Pancreas (tissue), 10 donors: Measurements from ENCODE around the gene BAZ1A. TPM values are rescaled to one million over a fixed set of nuclear protein-coding genes. Genes with fewer than 3 reads are reported as not detected.

ENCODE experiments used
- ATAC-seq, 4 donors: fragments of 200-7000 bp; cut with Tn5 transposase; one replicate each; pipeline versions ENCODE4 v1.8.0 to v1.9.1; 2020; ENCODE audit warnings: mild to moderate bottlenecking in 4 of 4, moderate library complexity in 4 of 4
- DNase-seq, 6 donors: peaks; one replicate each; pipeline ENCODE4 v3.0.0-alpha.2; 2020
- FAIRE-seq: peaks from 2 replicates; lab custom pipeline; 2012; peaks lifted over from hg19 to GRCh38; lab: Jason Lieb, UNC
- H3K27ac ChIP-seq, 4 donors: fragments of 200-600 bp; sonication (generic); 1 replicate in 3 of 4; 2 replicates in 1 of 4; pipeline versions ENCODE4 v1.5.0 to v1.8.0; 2020
- H3K27me3 ChIP-seq, 4 donors: fragments of 200-600 bp; one replicate each; pipeline ENCODE4 v1.8.0; 2021
- H3K36me3 ChIP-seq, 3 donors: fragments of 200-600 bp; sonication (generic) in 1 of 3; one replicate each; pipeline versions ENCODE4 v1.5.0 to v1.8.0; 2020 to 2021
- H3K4me1 ChIP-seq, 3 donors: fragments of 200-600 bp; one replicate each; pipeline ENCODE4 v1.8.0; 2021
- H3K4me3 ChIP-seq, 4 donors: fragments of 200-600 bp; sonication (generic) in 2 of 4; one replicate each; pipeline versions ENCODE4 v1.5.0 to v1.8.0; 2020 to 2021
- H3K9me3 ChIP-seq, 4 donors: fragments of 200-600 bp; one replicate each; pipeline ENCODE4 v1.8.0; 2021
- WGBS, 2 donors: extraction: QIAGEN DNeasy Blood & Tissue Kit; methylation state at CpG; one replicate each; pipeline ENCODE4 v1.1.7; 2013; 5-methylcytosine and 5-hydroxymethylcytosine counted together
- intact Hi-C, 3 donors: fragments of 100-400 bp; cut with DNase I; formaldehyde crosslinking; loops; one replicate each; pipeline versions ENCODE4 v1.11.1 to v1.14.2; 2022
- polyA plus RNA-seq, 2 donors: library from polyadenylated mRNA; stranded (reverse); fragments of 200-250 nt; gene quantifications; one replicate each; pipeline ENCODE4 v1.2.3, GENCODE V29; 2013
- total RNA-seq, 6 donors: library from RNA; stranded (reverse); fragmentation: NEBNext Ultra II Directional in 4 of 6; extraction: Animal tissue kit (Norgen Biotek cat#: 25700) in 4 of 6; gene quantifications; one replicate each; pipeline versions ENCODE4 v1.2.1 to v1.2.4, GENCODE V29; 2021 to 2023
- TF ChIP-seq, protein P1 (sequence below), 4 donors: fragments of 200-600 bp; sonication (generic) in 3 of 4; IDR thresholded peaks; one replicate each; pipeline versions ENCODE4 v1.5.0 to v1.8.0; 2021; ENCODE audit warnings: antibody characterized with exemption in 4 of 4
- donor health status: healthy with polysubstance abuse.
- donor health status: DM: no; HTN: no; CAD: no; lungs with moderate emphysema.
- donor health status: DM: no; HTN: no; CAD: no.
- donor health status: control.
- donor health status: control.
- donor health status: Bipolar disorder and iron deficiency.
- donor health status: DM: yes; HTN: yes; CAD: no.
- donor health status: DM: no; HTN: no; CAD: no.
- donor health status: DM: no; HTN: no; CAD: no.
- donor health status: DM: yes; HTN: yes; CAD: no.

BAZ1A gene
- total and polyA plus RNA-seq, 8 donors: 5.6 to 12.1 (median 7.2) TPM

DNA sequence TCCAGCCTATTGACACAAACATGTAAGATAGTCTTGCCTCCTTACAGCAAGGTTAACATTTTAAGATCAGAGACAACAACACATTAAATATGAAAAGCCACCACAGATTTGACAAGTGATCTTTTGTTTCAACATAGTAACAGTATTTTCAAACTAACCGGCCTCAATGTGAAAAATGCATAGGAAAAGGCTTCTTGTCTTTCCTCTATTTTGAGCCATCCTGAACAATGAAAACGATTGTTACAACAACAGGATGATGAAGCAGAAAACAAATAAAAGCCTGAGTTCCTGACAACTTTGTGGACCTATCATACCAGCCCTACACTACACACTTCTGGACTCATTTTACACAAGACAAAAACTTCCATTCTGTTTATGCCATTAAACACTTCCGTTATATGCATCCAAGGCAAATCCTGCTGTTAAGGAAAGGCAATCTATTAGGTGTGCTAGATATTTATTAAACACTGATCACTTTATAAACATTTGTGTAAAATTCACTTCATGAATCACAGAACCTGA lies 37.3 kb downstream of the BAZ1A start:
- 60 to 69% methylated on average over 3 of the region's 3 CpGs for WGBS, 2 donors
- FAIRE-seq (no peak), DNase-seq (no peak), ATAC-seq (no peak)
- TF ChIP-seq, protein P1, sequence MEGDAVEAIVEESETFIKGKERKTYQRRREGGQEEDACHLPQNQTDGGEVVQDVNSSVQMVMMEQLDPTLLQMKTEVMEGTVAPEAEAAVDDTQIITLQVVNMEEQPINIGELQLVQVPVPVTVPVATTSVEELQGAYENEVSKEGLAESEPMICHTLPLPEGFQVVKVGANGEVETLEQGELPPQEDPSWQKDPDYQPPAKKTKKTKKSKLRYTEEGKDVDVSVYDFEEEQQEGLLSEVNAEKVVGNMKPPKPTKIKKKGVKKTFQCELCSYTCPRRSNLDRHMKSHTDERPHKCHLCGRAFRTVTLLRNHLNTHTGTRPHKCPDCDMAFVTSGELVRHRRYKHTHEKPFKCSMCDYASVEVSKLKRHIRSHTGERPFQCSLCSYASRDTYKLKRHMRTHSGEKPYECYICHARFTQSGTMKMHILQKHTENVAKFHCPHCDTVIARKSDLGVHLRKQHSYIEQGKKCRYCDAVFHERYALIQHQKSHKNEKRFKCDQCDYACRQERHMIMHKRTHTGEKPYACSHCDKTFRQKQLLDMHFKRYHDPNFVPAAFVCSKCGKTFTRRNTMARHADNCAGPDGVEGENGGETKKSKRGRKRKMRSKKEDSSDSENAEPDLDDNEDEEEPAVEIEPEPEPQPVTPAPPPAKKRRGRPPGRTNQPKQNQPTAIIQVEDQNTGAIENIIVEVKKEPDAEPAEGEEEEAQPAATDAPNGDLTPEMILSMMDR (IDR thresholded peaks at IDR 0.05): no peak
- no peak overlapping the region for H3K27ac ChIP-seq
- H3K36me3 ChIP-seq: no peaks in the 10 kb centered on the region
- intact Hi-C loops: no loop called here
- no peak overlapping the region for H3K4me3 ChIP-seq
- H3K9me3 ChIP-seq: no peaks in the 10 kb centered on the region
- no peaks in the 10 kb centered on the region for H3K27me3 ChIP-seq
- H3K4me1 ChIP-seq: peaks cover 0 to 6% (median 0%) of the 10 kb centered on the region in 3 donors

DNA sequence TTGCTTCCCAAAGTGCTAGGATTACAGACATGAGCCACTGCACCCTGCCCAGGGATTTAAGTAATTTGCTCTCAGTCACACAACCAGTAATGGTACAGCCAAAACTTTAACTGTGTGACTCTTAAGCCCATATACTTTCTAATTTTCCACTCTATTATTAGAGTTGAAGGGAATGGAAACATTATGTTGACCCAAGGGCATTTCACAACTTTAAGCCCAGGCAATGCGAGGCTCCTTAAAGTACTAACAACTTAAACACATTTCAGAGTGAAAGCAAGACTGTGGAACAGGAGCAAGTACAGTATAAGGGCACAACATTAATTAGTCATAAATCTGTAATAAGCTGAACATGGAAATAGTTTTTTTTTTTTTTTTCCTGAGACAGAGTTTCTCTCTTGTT lies 39.8 kb downstream of the BAZ1A start:
- FAIRE-seq (no peak), DNase-seq (no peak), ATAC-seq (no peak)
- no peaks in the 10 kb centered on the region for H3K9me3 ChIP-seq
- peaks cover 0 to 6% (median 0%) of the 10 kb centered on the region in 3 donors for H3K4me1 ChIP-seq
- H3K4me3 ChIP-seq: no peak overlapping the region
- TF ChIP-seq, protein P1 (IDR thresholded peaks at IDR 0.05): no peak
- no peak overlapping the region for H3K27ac ChIP-seq
- no peaks in the 10 kb centered on the region for H3K36me3 ChIP-seq
- no peaks in the 10 kb centered on the region for H3K27me3 ChIP-seq
- 96% methylated on average over 1 of the region's 1 CpG for WGBS, 2 donors
- intact Hi-C loops: no loop called here

DNA sequence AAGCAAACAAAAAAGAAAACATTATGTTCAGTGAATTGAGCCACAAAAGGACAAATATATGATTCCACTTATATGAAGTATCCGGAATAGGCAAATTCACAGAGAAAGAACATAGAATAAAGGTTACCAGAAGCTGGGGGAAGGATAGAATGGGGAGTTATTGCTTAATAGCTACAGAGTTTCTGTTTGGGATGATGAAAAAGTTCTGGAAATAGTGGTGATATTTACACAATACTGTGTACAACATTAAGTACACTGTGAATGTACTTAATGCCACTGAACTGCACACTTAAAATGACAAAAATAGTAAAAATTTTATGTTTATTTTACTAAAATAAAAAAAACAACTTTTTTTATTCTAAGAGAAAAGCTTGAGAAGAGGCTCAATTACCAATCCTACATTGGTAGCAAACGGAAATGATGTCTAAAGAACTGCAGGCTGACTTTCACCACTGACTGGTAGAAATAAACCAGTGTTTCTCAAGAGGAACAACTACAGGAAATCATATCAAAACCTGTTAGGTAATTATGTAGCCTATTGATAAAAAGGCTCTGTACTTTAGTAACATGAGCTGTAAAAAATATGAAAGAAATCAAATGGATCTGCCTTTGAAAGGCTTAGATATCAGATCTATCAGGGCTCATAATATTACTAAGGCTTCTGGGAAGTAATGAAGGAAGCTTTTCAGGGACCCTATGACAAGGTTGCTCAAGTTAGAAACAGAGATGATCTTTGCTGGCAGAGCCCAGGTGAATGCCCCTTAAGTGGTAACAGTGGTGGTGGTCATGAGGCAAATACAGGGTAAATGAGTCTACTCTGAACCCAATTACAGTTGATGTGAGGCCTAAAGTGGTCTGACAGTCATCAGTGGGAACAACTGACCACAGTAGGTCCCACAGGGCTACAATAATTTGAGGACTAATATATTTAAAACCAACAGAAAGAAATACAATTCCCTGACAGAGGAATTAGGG lies 41.3 kb downstream of the BAZ1A start:
- 94 to 95% methylated on average over 2 of the region's 2 CpGs for WGBS, 2 donors

GRCh38 chr14:34826661-34827060 lies 48.5 kb downstream of the BAZ1A start:
- TF ChIP-seq, protein P1 (IDR thresholded peaks at IDR 0.05): no peak
- H3K27ac ChIP-seq: no peak overlapping the region
- no peak overlapping the region for H3K4me3 ChIP-seq
- H3K9me3 ChIP-seq: no peaks in the 10 kb centered on the region
- no peak for FAIRE-seq
- intact Hi-C loops: no loop called here
- DNase-seq: no peak
- H3K4me1 ChIP-seq: no peaks in the 10 kb centered on the region
- H3K36me3 ChIP-seq: no peaks in the 10 kb centered on the region
- 87 to 90% methylated on average over 2 of the region's 2 CpGs for WGBS, 2 donors
- no peaks in the 10 kb centered on the region for H3K27me3 ChIP-seq
- ATAC-seq: no peak

More for the DNA sequence above, 41.3 kb downstream of the BAZ1A start:
- FAIRE-seq (peak; percentile 17), DNase-seq (no peak), ATAC-seq (peak in 1 of 4 donors; percentile 40)
- Histone ChIP-seq H3K27me3 (no peaks in the 10 kb centered on the region), H3K4me3 (no peak overlapping the region), H3K36me3 (no peaks in the 10 kb centered on the region), H3K4me1 (peaks cover 0 to 6% (median 0%) of the 10 kb centered on the region in 3 donors), H3K9me3 (no peaks in the 10 kb centered on the region), H3K27ac (no peak overlapping the region)
- TF ChIP-seq, protein P1 (IDR thresholded peaks at IDR 0.05): no peak
- intact Hi-C loops: no loop called here
